GM12878 (cell line): ENCODE measurements around the gene SLX9. TPM values are rescaled to one million over a fixed set of nuclear protein-coding genes. Genes with fewer than 3 reads are reported as not detected.

Experiments
- ATAC-seq: fragments of 200-7000 bp; cut with Tn5 transposase; 3 replicates; pipeline ENCODE4 v1.9.1; 2020; ENCODE audit warnings: mild to moderate bottlenecking, moderate library complexity
- BruUV-seq: library from RNA; stranded (reverse); fragments of 400-500 nt; replicated peaks from 2 replicates; lab custom pipeline; 2021; lab: Mats Ljungman, UMichigan
- CTCF ChIA-PET: fragments of 300-600 bp; sonication (Branson Sonifier 250); formaldehyde crosslinking; extraction: SDS; loops from one replicate; lab custom pipeline; 2021; ENCODE audit warnings: inconsistent platforms; lab: Yijun Ruan, JAX
- POLR2A ChIA-PET: fragments of 350-600 bp; formaldehyde crosslinking; extraction: SDS; loops from one replicate; lab custom pipeline; 2021; ENCODE audit warnings: inconsistent platforms; lab: Charles Lee
- RAD21 ChIA-PET: fragments of 300-600 bp; sonication (Branson Sonifier 250); formaldehyde crosslinking; loops from one replicate; lab custom pipeline; 2023; ENCODE audit warnings: antibody characterized with exemption; ENCODE audit not compliant: unreplicated experiment; lab: Charles Lee
- SMC1A ChIA-PET: fragments of 300-600 bp; sonication (Branson Sonifier 250); formaldehyde crosslinking; loops from one replicate; lab custom pipeline; 2023; ENCODE audit not compliant: unreplicated experiment, uncharacterized antibody; lab: Charles Lee
- DNase-seq: peaks from one replicate; pipeline ENCODE4 v3.0.0-alpha.2; 2011; ENCODE audit warnings: low read depth, low spot score
- FAIRE-seq: peaks from 3 replicates; lab custom pipeline; 2011; peaks lifted over from hg19 to GRCh38; lab: Jason Lieb, UNC
- H2AFZ ChIP-seq: 2 replicates; pipeline ENCODE4 v1.6.0; 2011; ENCODE audit warnings: low read depth, low read length, control low read depth; ENCODE audit not compliant: control insufficient read depth
- H3K27ac ChIP-seq: 2 replicates; pipeline ENCODE4 v1.5.1; 2011; ENCODE audit warnings: control low read depth; ENCODE audit not compliant: control insufficient read depth, insufficient read depth
- H3K27me3 ChIP-seq, 2 experiments: replicated peaks in 1 of 2; 2 replicates each; pipeline versions ENCODE4 v1.6.0 to v1.6.1; 2011; ENCODE audit warnings: low read length in 1 of 2; ENCODE audit not compliant: control insufficient read depth in 2 of 2, insufficient read depth in 2 of 2
- H3K36me3 ChIP-seq, 2 experiments: 2 replicates each; pipeline ENCODE4 v1.5.1; 2011; ENCODE audit warnings: low read length in 1 of 2; ENCODE audit not compliant: control insufficient read depth in 2 of 2, insufficient read depth in 2 of 2
- H3K4me1 ChIP-seq: 2 replicates; pipeline ENCODE4 v1.6.1; 2011; ENCODE audit warnings: mild to moderate bottlenecking, low read length, moderate library complexity, mixed read lengths; ENCODE audit not compliant: control insufficient read depth, insufficient read depth
- H3K4me2 ChIP-seq: 2 replicates; pipeline ENCODE4 v1.6.0; 2011; ENCODE audit warnings: control low read depth; ENCODE audit not compliant: control insufficient read depth, insufficient read depth
- H3K4me3 ChIP-seq: fragments of 200-600 bp; sonication (generic); 2 replicates; pipeline ENCODE4 v1.5.1; 2016
- H3K79me2 ChIP-seq: 2 replicates; pipeline ENCODE4 v1.6.0; 2011; ENCODE audit warnings: low read length; ENCODE audit not compliant: control insufficient read depth, insufficient read depth
- H3K9ac ChIP-seq: 2 replicates; pipeline ENCODE4 v1.8.0; 2011; ENCODE audit warnings: low read length, control low read depth, mixed read lengths; ENCODE audit not compliant: control insufficient read depth, insufficient read depth
- H3K9me3 ChIP-seq: replicated peaks from 3 replicates; pipeline ENCODE4 v1.5.1; 2011; ENCODE audit warnings: mild to moderate bottlenecking, low read length; ENCODE audit not compliant: control insufficient read depth, insufficient read depth
- H4K20me1 ChIP-seq: 2 replicates; pipeline ENCODE4 v1.6.0; 2011; ENCODE audit not compliant: control insufficient read depth, insufficient read depth
- BACH1 ChIP-seq: fragments of 450-650 bp; IDR thresholded peaks from 2 replicates; pipeline ENCODE4 v1.6.1; 2017; ENCODE audit warnings: mild to moderate bottlenecking, borderline replicate concordance
- BCL11A ChIP-seq: IDR thresholded peaks from 2 replicates; pipeline ENCODE4 v1.6.1; 2011; ENCODE audit warnings: low read depth, low read length
- IKZF2 ChIP-seq, 2 experiments: fragments of 450-650 bp; IDR thresholded peaks; 2 replicates each; pipeline ENCODE4 v1.6.1; 2017; ENCODE audit warnings: mild to moderate bottlenecking in 2 of 2, moderate library complexity in 2 of 2
- POLR2AphosphoS5 ChIP-seq: IDR thresholded peaks from 2 replicates; pipeline ENCODE4 v1.6.1; 2011; ENCODE audit warnings: mild to moderate bottlenecking, low read length, inconsistent platforms
- RB1 ChIP-seq: fragments of 450-650 bp; formaldehyde crosslinking; IDR thresholded peaks from 2 replicates; pipeline ENCODE4 v1.6.1; 2017; ENCODE audit warnings: mild to moderate bottlenecking, borderline replicate concordance
- SMC3 ChIP-seq: IDR thresholded peaks from 2 replicates; pipeline ENCODE4 v1.6.1; 2011; ENCODE audit warnings: low read length, improper control_type of control experiment, borderline replicate concordance
- SREBF1 ChIP-seq: IDR thresholded peaks from 2 replicates; pipeline ENCODE4 v1.6.1; 2012; ENCODE audit warnings: mild to moderate bottlenecking, low read length
- SRF ChIP-seq, 2 experiments: IDR thresholded peaks; 2 replicates each; pipeline ENCODE4 v1.6.1; 2011; ENCODE audit warnings: low read depth in 2 of 2, low read length in 2 of 2, mild to moderate bottlenecking in 1 of 2, moderate library complexity in 1 of 2
- ZBED1 ChIP-seq: IDR thresholded peaks from 2 replicates; pipeline ENCODE4 v1.6.1; 2016; ENCODE audit warnings: borderline replicate concordance
- WGBS: methylation state at CpG from one replicate; pipeline ENCODE4 v1.1.6; 2016; ENCODE audit warnings: low lambda C conversion rate; ENCODE audit not compliant: insufficient replicate concordance, insufficient coverage; ENCODE audit errors: missing lambda C conversion rate; 5-methylcytosine and 5-hydroxymethylcytosine counted together
- in situ Hi-C: fragments of 300-500 bp; cut with MboI; formaldehyde crosslinking; loops from 9 replicates; pipeline ENCODE4 v1.14.3; 2018; ENCODE audit warnings: mixed read lengths
- intact Hi-C: fragments of 100-400 bp; cut with micrococcal nuclease; formaldehyde crosslinking; loops from one replicate; pipeline ENCODE4 v1.14.2; 2022; ENCODE audit not compliant: unreplicated experiment
- polyA plus RNA-seq, 11 experiments: library from polyadenylated mRNA; depleted of rRNA in 4 of 11; unstranded in 6 of 11; stranded (reverse) in 5 of 11; fragments of >200 nt; fragmentation: Nextera tagmentation in 4 of 11; fragmentation: Illumina TruSeq in 1 of 11; extraction: Ambion mirVana in 4 of 11; extraction: Trizol in 1 of 11; gene quantifications; 1 replicate in 1 of 11; 2 replicates in 10 of 11; pipeline versions ENCODE4 v1.2.1 to v1.2.3, GENCODE V29; 2011 to 2016; ENCODE audit warnings: inconsistent platforms in 2 of 11, missing spikeins in 2 of 11, low read depth in 1 of 11
- total RNA-seq, 4 experiments: library from RNA; depleted of rRNA in 3 of 4; stranded (reverse); fragments of >200 nt in 3 of 4; fragmentation: Illumina TruSeq in 1 of 4; extraction: Trizol in 1 of 4; gene quantifications; 2 replicates each; pipeline versions ENCODE4 v1.2.1 to v1.2.3, GENCODE V29; 2013 to 2021
- TF ChIP-seq, protein P1 (sequence below): IDR thresholded peaks from 2 replicates; pipeline ENCODE4 v1.6.1; 2012; ENCODE audit warnings: improper control_type of control experiment, low read depth, low read length; ENCODE audit not compliant: insufficient replicate concordance
- TF ChIP-seq, protein P2 (sequence below): IDR thresholded peaks from 2 replicates; pipeline ENCODE4 v1.6.1; 2012; ENCODE audit warnings: low read depth, low read length, improper control_type of control experiment
- TF ChIP-seq, protein P3 (sequence below): IDR thresholded peaks from 2 replicates; pipeline ENCODE4 v1.6.1; 2011; ENCODE audit warnings: low read depth, low read length, improper control_type of control experiment, borderline replicate concordance

The SLX9 gene
- total and polyA plus RNA-seq, 10 of the 15 experiments (the other 5 are each of a cell fraction or from before 2014, with no cell fraction given) = 0.69 to 81.3 (median 33.9) TPM

DNA sequence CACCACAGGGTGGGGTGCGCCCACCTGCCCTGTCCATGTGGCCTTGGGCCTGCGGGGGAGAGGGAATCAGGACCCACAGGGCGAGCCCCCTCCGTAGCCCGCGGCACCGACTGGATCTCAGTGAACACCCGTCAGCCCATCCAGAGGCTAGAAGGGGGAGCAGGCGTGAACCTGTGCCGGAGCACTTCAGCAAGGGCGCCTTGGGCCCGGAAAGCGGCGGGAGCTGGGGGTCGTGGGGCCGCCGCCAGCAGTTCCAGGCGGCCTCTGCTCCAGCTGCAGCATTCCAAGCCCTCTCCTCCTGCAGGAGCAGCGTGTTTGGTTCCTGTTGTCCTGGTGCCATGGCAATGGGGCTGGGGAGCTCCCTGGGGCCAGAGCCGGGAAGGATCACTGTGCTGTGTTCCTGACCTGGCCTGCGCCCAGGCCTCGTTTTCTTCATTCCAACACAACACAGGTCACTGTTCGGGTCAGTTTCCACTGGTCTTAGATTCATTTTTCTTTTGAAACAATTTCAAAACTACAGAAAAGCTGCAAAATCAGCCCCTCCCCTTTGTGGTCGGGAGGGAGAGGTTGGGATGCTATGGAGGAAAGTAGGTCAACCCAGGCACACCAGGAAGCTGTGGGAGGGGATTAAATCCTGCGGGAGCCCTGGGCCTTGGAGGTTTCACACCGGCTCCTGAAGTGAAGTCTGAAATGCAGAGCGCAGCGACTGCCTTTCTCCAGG is 18.8 kb downstream of the SLX9 start (continued):
- TF ChIP-seq, protein P1, sequence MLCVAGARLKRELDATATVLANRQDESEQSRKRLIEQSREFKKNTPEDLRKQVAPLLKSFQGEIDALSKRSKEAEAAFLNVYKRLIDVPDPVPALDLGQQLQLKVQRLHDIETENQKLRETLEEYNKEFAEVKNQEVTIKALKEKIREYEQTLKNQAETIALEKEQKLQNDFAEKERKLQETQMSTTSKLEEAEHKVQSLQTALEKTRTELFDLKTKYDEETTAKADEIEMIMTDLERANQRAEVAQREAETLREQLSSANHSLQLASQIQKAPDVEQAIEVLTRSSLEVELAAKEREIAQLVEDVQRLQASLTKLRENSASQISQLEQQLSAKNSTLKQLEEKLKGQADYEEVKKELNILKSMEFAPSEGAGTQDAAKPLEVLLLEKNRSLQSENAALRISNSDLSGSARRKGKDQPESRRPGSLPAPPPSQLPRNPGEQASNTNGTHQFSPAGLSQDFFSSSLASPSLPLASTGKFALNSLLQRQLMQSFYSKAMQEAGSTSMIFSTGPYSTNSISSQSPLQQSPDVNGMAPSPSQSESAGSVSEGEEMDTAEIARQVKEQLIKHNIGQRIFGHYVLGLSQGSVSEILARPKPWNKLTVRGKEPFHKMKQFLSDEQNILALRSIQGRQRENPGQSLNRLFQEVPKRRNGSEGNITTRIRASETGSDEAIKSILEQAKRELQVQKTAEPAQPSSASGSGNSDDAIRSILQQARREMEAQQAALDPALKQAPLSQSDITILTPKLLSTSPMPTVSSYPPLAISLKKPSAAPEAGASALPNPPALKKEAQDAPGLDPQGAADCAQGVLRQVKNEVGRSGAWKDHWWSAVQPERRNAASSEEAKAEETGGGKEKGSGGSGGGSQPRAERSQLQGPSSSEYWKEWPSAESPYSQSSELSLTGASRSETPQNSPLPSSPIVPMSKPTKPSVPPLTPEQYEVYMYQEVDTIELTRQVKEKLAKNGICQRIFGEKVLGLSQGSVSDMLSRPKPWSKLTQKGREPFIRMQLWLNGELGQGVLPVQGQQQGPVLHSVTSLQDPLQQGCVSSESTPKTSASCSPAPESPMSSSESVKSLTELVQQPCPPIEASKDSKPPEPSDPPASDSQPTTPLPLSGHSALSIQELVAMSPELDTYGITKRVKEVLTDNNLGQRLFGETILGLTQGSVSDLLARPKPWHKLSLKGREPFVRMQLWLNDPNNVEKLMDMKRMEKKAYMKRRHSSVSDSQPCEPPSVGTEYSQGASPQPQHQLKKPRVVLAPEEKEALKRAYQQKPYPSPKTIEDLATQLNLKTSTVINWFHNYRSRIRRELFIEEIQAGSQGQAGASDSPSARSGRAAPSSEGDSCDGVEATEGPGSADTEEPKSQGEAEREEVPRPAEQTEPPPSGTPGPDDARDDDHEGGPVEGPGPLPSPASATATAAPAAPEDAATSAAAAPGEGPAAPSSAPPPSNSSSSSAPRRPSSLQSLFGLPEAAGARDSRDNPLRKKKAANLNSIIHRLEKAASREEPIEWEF = no peak

DNA sequence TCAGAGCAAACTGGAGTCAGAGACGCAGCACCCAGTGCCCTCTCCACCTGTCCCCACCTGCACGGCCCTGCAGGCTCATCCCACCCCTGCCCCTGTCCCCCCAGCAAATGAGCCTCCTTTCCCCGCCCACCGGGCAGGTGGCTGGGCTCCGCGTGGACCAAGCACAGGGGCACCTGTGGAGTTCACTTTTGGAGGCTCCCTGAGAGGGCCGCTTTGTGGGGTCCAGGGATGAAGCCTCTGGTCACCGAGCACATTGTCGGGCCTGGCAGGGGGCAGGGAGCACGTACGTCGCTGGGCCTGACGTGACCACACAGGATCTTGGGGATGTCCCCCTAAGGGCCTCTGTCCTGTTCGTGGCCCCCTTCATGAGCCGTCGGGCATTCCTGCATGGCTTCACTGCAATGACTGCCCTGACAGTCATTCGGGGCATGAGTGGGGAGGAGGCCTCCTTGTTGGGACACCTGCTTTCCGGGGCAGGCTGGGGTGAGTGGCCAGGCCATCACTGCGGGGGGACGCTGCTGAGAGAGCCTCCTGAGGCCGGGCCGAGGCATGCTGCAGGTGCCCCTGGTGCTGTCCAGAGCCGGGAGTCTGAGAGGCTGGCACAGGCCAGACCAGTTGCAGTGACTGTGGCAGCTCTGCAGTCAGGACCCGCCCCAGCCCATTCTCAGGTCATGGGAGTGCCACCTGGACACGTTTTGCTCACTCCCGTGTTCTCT is 19.7 kb downstream of the SLX9 start:
- TF ChIP-seq SRF (IDR thresholded peaks at IDR 0.05; ENCODE audit: low read depth in 2 of 2, low read length in 2 of 2) (no peak), ZBED1 (no peak), POLR2AphosphoS5 (no peak), BCL11A (no peak), SREBF1 (no peak), RB1 (no peak), BACH1 (no peak), IKZF2 (IDR thresholded peaks at IDR 0.05) (no peak), SMC3 (no peak)
- TF ChIP-seq, protein P2, sequence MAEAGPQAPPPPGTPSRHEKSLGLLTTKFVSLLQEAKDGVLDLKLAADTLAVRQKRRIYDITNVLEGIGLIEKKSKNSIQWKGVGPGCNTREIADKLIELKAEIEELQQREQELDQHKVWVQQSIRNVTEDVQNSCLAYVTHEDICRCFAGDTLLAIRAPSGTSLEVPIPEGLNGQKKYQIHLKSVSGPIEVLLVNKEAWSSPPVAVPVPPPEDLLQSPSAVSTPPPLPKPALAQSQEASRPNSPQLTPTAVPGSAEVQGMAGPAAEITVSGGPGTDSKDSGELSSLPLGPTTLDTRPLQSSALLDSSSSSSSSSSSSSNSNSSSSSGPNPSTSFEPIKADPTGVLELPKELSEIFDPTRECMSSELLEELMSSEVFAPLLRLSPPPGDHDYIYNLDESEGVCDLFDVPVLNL = no peak
- TF ChIP-seq, protein P3, sequence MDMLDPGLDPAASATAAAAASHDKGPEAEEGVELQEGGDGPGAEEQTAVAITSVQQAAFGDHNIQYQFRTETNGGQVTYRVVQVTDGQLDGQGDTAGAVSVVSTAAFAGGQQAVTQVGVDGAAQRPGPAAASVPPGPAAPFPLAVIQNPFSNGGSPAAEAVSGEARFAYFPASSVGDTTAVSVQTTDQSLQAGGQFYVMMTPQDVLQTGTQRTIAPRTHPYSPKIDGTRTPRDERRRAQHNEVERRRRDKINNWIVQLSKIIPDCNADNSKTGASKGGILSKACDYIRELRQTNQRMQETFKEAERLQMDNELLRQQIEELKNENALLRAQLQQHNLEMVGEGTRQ = no peak
- ChIA-PET RAD21 (interaction anchor here (1.5 kb wide), 1 partner anchor 169 kb away, joined by 3 read pairs; no protein-coding TSS in a partner anchor), POLR2A (no interaction called here), SMC1A (no interaction called here), CTCF (no interaction called here)
- ATAC-seq = no peak
- Histone ChIP-seq H3K27ac (no peak overlapping the region), H3K4me3 (no peak overlapping the region), H3K9me3 (no peaks in the 10 kb centered on the region; the same call in 2 of the 3 replicates), H3K4me1 (no peaks in the 10 kb centered on the region), H3K9ac (no peak overlapping the region), H3K27me3 (no peaks in the 10 kb centered on the region), H3K4me2 (no peak overlapping the region), H3K79me2 (no peaks in the 10 kb centered on the region; the same call in 1 of the 2 replicates), H3K36me3 (peaks cover 8 to 32% of the 10 kb centered on the region in 2 experiments; a peak in 3 of 4 replicates), H2AFZ (no peak overlapping the region), H4K20me1 (no peaks in the 10 kb centered on the region; the same call in 1 of the 2 replicates)
- WGBS = 93% methylated on average over 22 of the region's 26 CpGs
- DNase-seq = no peak
- intact Hi-C loops = no loop called here
- BruUV-seq = no TSS peak
- in situ Hi-C loops = loop anchor here (5.0 kb wide), 1 partner anchor 33 kb away; no protein-coding TSS in a partner anchor
- FAIRE-seq = no peak
